OCI-LY3 (cell line): ENCODE measurements around the gene SH3GLB2.

ENCODE experiments used
- H2AFZ ChIP-seq: fragments of 200-600, 300-600 bp; shearing (Covaris generic); 2 replicates; pipeline ENCODE4 v1.6.0; 2014; ENCODE audit warnings: antibody characterized with exemption, low read depth, low read length
- H3K27ac ChIP-seq: fragments of 200-600, 300-600 bp; sonication (generic); 2 replicates; pipeline ENCODE4 v1.5.1; 2014; ENCODE audit warnings: mild to moderate bottlenecking, low read length, moderate library complexity, mixed read lengths
- H3K27me3 ChIP-seq: fragments of 200-600, 300-600 bp; sonication (generic); 2 replicates; pipeline ENCODE4 v1.6.1; 2014; ENCODE audit warnings: low read depth, low read length, mixed read lengths
- H3K36me3 ChIP-seq: fragments of 200-600, 300-600 bp; sonication (generic); replicated peaks from 2 replicates; pipeline ENCODE3; 2014; ENCODE audit warnings: low read depth, low read length, mixed read lengths
- H3K4me1 ChIP-seq: fragments of 300-600, 200-600 bp; sonication (generic); 2 replicates; pipeline ENCODE4 v1.6.1; 2014; ENCODE audit warnings: low read length, mixed read lengths
- H3K4me2 ChIP-seq: fragments of 200-600, 300-600 bp; sonication (generic); 2 replicates; pipeline ENCODE4 v1.6.1; 2014; ENCODE audit warnings: low read length, mixed read lengths
- H3K4me3 ChIP-seq: fragments of 300-600, 200-600 bp; sonication (generic); 2 replicates; pipeline ENCODE4 v1.5.1; 2014; ENCODE audit warnings: antibody characterized with exemption, mild to moderate bottlenecking, low read length, moderate library complexity
- H3K79me2 ChIP-seq: fragments of 300-600, 200-600 bp; shearing (Covaris generic); 2 replicates; pipeline ENCODE4 v1.6.1; 2014; ENCODE audit warnings: mild to moderate bottlenecking, low read length, mixed read lengths
- H3K9ac ChIP-seq: fragments of 300-600, 200-600 bp; shearing (Covaris generic); 2 replicates; pipeline ENCODE4 v1.6.0; 2014; ENCODE audit warnings: mild to moderate bottlenecking, low read length, moderate library complexity
- H3K9me3 ChIP-seq: fragments of 200-600, 300-600 bp; shearing (Covaris generic); 2 replicates; pipeline ENCODE4 v1.6.1; 2014; ENCODE audit warnings: low read length, mixed read lengths; ENCODE audit not compliant: insufficient read depth
- H4K20me1 ChIP-seq: fragments of 200-600, 300-600 bp; sonication (generic); 2 replicates; pipeline ENCODE4 v1.6.1; 2016; ENCODE audit warnings: low read length, mixed read lengths; ENCODE audit not compliant: insufficient read depth
- CTCF ChIP-seq: fragments of 200-600, 300-600 bp; sonication (generic); IDR thresholded peaks from 2 replicates; pipeline ENCODE4 v1.5.1; 2014; ENCODE audit warnings: antibody characterized with exemption, low read length, low read depth
- EZH2phosphoT487 ChIP-seq: fragments of 200-600 bp; shearing (Covaris generic); IDR thresholded peaks from 2 replicates; pipeline ENCODE4 v1.6.1; 2018; ENCODE audit warnings: antibody characterized with exemption, mixed run types, low read depth

The SH3GLB2 gene

GRCh38 chr9:129070696-129071525, 42.8 kb upstream of the SH3GLB2 start:
- Histone ChIP-seq H3K9ac (no peak overlapping the region), H3K4me2 (no peak overlapping the region), H2AFZ (no peak overlapping the region), H3K27me3 (no peaks in the 10 kb centered on the region), H3K36me3 (peaks cover 2% of the 10 kb centered on the region), H3K79me2 (no peaks in the 10 kb centered on the region), H3K4me1 (no peaks in the 10 kb centered on the region), H3K4me3 (no peak overlapping the region), H3K9me3 (no peaks in the 10 kb centered on the region), H4K20me1 (no peaks in the 10 kb centered on the region), H3K27ac (no peak overlapping the region)
- TF ChIP-seq CTCF (no peak), EZH2phosphoT487 (no peak)

- Histone ChIP-seq H2AFZ (no peak overlapping the region), H3K4me2 (no peak overlapping the region), H3K4me1 (no peaks in the 10 kb centered on the region), H3K36me3 (peaks cover 9% of the 10 kb centered on the region), H3K27ac (no peak overlapping the region), H4K20me1 (no peaks in the 10 kb centered on the region), H3K9ac (no peak overlapping the region), H3K27me3 (no peaks in the 10 kb centered on the region), H3K9me3 (no peaks in the 10 kb centered on the region), H3K4me3 (no peak overlapping the region), H3K79me2 (no peaks in the 10 kb centered on the region)
- TF ChIP-seq CTCF, result no peak
- TF ChIP-seq EZH2phosphoT487, result no peak
These were observed 41.9 kb upstream of the SH3GLB2 start for GRCh38 chr9:129069862-129070641.

- TF ChIP-seq CTCF, result no peak
- TF ChIP-seq EZH2phosphoT487, result no peak
- Histone ChIP-seq H3K4me1 (no peaks in the 10 kb centered on the region), H4K20me1 (no peaks in the 10 kb centered on the region), H3K9me3 (no peaks in the 10 kb centered on the region), H3K79me2 (no peaks in the 10 kb centered on the region), H3K27ac (no peak overlapping the region), H3K36me3 (peaks cover 10% of the 10 kb centered on the region), H2AFZ (no peak overlapping the region), H3K27me3 (no peaks in the 10 kb centered on the region), H3K4me3 (no peak overlapping the region), H3K9ac (no peak overlapping the region), H3K4me2 (no peak overlapping the region)
These were observed 41.1 kb upstream of the SH3GLB2 start for GRCh38 chr9:129068990-129069861.
